ENCODE measurements around the gene TIGD1.

Gene TIGD1

DNA sequence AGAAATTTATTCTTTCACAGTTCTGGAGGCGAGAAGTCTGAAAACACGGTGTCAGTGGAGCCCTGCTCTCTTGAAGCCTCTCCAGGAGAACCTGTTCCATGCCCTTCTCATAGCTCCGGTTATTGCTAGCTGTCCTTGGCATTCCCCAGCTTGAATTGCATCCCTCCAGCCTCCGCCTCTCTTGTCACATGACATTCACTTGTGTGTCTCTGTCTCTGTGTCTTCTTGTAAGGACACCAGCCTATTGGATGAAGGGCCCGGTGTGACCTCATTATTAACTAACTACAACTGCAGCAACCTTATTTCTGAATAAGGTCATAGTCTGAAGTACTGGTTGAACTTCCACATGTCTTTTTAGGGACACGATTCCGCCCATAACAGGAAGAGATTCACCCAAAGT lies 34.7 kb downstream of the TIGD1 start:
- no peak for DNase-seq
- in situ Hi-C loops (cut with HindIII; ENCODE audit: low pct_ligation_motif_present, low pct_unique_long_range_greater_than_20kb, low sequenced_read_pairs): no loop called here

DNA sequence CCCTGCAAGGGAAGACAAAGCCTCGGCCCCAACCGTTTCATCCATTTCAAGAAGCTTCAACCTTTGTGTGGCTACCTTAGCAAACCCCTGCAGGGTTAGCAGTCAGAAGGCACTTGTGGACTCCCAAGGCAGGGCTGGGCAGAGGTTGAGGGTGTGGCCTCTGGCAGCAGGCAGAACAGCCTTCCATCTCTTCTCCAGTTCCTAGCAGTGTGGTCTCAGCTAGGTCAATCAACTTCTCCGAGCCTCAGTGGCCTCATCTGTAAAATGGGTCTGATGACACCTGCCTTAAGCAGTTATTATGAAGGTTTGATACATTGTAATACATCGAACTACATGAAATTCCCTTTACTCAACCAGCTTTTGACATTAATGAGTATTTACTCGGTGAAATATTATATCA lies 37.0 kb downstream of the TIGD1 start:
- in situ Hi-C loops (cut with HindIII; ENCODE audit: low pct_ligation_motif_present, low pct_unique_long_range_greater_than_20kb, low sequenced_read_pairs): no loop called here
- DNase-seq: no peak

DNA sequence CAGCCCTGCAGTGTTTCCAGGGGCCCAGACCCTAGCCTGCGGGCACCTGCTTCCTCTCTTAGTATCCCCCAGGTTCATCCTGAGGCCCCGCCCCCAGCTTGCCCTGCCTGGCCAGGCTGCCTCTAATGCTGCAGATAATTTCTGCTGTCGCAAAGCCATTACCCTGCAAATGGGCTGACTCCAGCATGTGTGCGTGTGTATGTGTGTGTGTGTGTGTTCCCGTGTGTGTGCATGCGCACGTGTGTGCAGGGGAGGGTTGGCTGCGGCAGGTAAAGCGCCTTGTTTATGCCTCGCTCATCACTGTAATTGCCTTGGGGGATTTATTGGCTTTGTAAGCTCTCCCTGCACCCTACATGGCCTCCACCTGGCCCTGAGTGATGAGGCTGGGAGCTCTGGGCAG lies 37.8 kb downstream of the TIGD1 start:
- in situ Hi-C loops (cut with HindIII; ENCODE audit: low pct_ligation_motif_present, low pct_unique_long_range_greater_than_20kb, low sequenced_read_pairs): no loop called here
- no peak for DNase-seq

DNA sequence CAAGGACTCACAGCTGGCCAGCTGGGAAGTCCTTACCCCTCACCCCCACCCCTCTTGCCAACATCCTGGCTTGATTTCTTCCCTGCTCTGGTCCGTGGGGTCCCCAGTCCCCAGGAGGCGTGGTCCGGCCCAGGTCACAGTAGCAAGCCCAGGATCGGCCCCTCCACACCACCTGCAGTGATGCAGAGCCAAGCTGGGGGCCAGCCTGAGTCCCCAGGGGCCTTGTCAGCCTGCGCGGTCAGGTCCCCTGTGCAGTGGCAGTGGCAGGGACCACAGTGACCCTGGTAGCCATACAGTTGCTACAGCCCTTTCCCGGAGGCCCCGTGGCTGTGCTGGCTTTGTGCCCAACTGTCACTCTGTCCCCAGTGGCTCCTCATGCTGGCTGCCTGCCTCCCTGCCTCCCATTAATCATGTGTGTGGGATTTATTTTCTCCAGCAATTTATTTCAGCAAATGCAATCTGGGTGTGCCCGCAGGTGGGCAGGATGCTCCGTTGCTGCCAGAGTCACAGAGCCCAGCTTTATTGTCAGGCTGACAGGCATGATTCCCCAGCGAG lies 38.9 kb downstream of the TIGD1 start:
- in situ Hi-C loops (cut with HindIII; ENCODE audit: low pct_ligation_motif_present, low pct_unique_long_range_greater_than_20kb, low sequenced_read_pairs): no loop called here
- no peak for DNase-seq

DNA sequence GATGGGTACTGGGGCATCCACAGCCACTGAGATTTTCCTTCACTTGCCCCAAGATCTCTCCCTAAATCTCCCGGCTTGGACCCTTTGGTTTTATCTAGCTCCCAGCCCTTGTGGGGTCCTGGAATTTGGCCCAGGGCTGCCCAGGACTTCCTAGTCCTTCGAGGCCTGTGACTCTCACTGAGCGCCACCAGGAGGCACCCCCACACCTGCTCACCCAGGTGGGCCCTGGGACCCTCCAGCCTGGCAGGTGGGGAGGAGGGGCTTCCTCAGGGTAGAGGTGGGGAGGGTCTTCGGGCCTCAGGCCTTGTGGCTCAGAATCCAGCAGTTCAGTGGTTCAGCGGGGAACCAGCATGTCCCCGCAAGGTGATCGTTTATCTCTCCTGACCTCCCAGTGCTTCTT lies 42.1 kb downstream of the TIGD1 start:
- DNase-seq: no peak
- in situ Hi-C loops (cut with HindIII; ENCODE audit: low pct_ligation_motif_present, low pct_unique_long_range_greater_than_20kb, low sequenced_read_pairs): no loop called here

DNA sequence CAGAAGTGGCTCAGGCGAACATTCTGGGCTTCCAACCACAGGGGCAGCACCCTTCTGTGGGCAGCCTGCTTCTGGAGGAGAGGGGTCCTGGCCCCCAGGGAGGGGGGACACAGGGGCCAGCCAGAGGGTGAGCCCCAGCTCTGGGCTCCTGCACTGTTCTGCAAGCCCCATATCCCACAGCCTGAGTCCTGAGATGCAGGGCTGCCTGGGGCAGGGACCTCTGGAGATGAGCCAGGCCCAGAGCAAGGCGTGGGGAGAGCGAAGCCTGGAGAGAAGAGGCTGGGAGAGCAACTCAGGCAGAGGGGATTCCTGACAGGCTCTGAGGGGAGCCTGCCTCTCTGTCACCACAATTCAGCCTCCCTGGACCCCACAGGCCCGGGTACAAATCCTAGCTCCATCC lies 43.6 kb downstream of the TIGD1 start:
- DNase-seq: no peak
- in situ Hi-C loops (cut with HindIII; ENCODE audit: low pct_ligation_motif_present, low pct_unique_long_range_greater_than_20kb, low sequenced_read_pairs): no loop called here

DNA sequence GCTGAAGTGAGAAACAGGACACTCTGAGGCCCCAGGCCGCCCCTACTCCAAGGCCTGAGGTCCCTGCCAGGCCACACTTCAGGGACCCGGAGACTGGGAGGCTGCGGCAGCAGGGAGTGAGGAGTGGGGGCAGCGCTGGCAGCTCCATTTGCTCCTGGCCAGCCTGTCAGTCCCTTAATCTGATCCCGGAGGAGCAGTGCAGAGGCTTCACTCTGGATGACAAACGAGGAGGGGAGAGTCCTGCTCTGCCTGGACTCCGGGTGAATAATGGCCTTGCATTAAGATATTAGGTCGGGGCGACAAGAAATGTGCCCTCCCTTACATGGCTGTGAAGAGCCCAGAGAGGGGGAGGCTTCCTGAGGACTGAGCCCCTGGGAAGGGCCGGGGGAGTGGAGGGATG lies 44.5 kb downstream of the TIGD1 start:
- in situ Hi-C loops (cut with HindIII; ENCODE audit: low pct_ligation_motif_present, low pct_unique_long_range_greater_than_20kb, low sequenced_read_pairs): no loop called here

DNA sequence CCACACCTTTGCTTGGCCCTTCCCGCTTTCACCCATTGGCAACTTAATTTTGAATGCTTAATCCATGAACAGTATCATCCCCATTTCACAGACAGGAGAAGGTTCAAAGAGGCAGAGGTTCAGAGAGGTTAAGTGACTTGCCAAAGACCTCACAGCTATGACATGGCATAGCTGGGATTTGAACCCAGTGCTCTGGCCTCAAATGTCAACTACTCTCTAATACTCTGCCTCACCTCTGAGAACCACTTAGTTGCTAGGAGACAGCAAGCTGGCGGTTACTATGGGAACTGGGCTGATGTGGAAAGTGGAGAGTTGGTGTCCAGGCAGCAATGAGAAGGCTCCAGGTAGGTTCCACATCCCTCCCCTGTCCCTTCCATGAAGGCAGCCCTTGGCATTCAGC lies 45.9 kb downstream of the TIGD1 start:
- DNase-seq: no peak
- in situ Hi-C loops (cut with HindIII; ENCODE audit: low pct_ligation_motif_present, low pct_unique_long_range_greater_than_20kb, low sequenced_read_pairs): no loop called here

More for the DNA sequence above, 44.5 kb downstream of the TIGD1 start:
- no peak for DNase-seq

DNA sequence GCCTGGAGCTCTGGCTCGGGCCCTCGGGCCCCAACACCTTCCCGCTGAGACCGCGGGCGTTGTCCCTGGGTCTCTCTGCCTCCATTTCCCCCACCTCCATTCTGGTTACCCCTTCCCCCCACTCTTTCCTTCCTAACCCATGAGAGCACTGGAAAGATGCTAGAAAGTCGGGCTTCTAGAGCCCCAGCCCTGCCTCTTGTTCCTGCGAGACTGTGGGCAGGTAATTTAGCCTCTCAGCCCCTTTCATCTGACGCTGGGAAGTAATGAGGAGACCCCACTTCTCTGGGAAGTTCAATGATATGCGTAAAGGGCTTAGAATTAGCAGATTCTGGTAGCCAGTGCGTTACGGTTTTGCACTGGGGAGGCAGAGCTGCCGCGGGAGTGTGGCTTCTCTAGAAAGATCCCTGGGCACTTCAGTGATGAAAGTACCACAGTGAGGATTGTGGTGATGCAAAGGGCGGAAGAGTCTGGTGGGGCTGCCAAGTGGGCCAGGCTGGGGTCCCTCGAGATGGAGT lies 46.5 kb downstream of the TIGD1 start:
- no peak for DNase-seq
- in situ Hi-C loops (cut with HindIII; ENCODE audit: low pct_ligation_motif_present, low pct_unique_long_range_greater_than_20kb, low sequenced_read_pairs): no loop called here

DNA sequence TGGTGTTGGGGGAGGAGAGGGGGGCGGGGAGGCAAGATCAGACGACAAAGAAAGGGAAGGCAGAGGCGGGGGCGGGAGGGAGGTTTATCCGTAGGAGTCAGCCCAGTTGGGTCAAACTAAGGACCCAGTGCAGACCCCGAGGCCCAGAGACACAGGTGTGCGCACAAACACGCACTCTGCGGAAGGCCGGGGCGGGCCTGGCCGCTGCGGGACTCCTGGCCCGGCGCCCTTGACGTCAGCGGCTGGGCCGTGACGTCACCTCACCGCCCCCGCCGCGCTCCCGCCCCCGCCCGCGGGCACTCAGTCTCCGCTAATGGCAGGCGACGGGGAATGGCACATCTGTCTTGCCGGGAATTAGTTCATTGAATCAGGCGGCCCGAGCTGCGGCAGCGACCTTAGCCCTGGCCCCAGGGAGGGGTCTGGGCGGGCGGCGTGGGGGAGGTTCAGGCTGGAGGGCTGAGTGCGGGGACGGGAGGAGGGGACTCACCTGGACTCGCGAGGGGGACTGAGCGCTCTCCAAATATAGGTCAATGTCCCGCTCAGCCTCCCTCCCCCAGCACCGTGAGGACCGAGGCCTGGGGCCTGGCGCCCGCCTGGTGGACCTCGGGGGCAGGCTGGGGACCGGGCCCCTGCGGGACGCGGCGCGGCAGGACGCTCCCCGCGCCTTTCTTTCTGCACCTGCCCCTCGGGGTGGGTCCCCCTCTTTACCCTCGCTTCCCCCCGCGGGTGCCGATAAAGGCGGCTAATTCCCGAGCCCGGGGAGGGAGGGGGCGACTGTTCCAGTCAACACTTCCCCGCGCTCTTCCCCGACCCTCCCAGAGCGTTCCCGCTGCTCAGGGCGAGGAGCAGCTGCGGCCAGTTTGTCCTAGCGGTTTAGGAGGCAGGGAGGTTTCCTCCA lies 47.2 kb downstream of the TIGD1 start:
- in situ Hi-C loops (cut with HindIII; ENCODE audit: low pct_ligation_motif_present, low pct_unique_long_range_greater_than_20kb, low sequenced_read_pairs): no loop called here
- no peak for DNase-seq

DNA sequence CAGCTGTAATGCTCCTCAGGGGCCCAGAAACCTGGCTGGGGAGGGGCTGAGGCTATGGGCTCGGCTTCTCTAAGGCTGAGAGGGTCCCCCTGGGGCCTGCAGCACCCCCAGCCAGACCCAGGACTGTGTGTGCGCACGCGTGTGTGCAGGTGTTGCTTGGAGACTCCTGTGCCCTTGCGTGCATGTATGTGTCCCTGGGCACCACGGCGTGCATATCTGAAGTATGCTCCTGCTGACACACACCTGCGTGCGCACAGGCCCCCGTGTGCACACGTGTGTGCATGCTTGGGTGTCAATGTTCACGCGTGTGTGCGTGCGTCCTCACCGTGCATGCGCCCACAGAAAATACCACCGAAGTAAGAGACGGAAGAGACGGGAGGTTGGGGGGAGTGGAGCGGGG lies 47.8 kb downstream of the TIGD1 start:
- in situ Hi-C loops (cut with HindIII; ENCODE audit: low pct_ligation_motif_present, low pct_unique_long_range_greater_than_20kb, low sequenced_read_pairs): no loop called here
- no peak for DNase-seq

DNA sequence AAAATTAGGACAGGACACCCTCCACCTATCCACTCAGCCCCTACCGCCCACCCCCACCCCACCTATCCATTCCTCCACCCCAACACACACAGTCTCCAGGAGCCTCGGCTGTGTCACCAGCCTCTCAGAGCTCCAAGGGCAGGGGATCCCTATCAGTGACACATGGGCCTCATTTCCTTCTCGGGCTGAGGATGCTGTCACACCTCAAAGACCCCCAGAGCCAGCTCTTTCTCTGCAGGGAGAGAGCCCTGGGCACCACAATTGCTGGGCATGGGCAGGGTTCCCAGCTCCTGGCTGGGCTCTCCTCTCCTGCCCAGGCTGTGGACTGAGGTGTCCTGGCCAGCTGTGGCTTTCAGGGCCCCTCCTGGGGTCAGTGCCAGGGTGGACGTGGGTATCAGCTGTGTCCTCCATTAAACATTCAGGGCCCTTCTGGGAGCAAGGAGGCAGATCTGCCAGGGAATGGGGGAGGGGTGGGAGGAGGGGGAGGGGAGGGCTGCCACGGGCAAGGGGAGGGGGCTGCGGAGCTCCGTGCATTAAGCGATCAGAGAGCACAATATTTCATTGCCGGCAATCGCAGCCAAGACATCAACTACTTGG lies 48.5 kb downstream of the TIGD1 start:
- DNase-seq: no peak
- in situ Hi-C loops (cut with HindIII; ENCODE audit: low pct_ligation_motif_present, low pct_unique_long_range_greater_than_20kb, low sequenced_read_pairs): no loop called here

DNA sequence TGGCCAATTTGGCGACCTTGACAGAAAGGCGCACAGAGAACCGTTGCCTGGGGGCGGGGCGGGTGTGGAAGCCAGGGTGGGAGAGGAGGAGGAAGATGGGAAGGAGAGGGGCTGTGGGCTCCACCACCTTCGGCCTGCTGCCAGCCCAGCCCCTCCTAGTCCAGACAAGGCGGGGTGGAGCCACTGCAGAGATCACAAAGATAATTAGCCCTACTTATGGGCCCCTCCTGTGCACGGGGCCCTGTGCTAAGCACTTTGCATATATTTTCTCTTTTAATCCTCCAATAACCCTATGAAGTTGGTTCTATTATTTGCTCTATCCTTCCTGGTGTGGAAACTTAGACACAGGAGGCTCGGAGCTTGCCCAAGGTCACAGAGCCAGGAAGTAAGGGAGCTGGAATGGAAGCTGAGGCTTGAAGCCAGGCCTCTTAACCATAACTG lies 49.0 kb downstream of the TIGD1 start:
- in situ Hi-C loops (cut with HindIII; ENCODE audit: low pct_ligation_motif_present, low pct_unique_long_range_greater_than_20kb, low sequenced_read_pairs): no loop called here
- DNase-seq: no peak

DNA sequence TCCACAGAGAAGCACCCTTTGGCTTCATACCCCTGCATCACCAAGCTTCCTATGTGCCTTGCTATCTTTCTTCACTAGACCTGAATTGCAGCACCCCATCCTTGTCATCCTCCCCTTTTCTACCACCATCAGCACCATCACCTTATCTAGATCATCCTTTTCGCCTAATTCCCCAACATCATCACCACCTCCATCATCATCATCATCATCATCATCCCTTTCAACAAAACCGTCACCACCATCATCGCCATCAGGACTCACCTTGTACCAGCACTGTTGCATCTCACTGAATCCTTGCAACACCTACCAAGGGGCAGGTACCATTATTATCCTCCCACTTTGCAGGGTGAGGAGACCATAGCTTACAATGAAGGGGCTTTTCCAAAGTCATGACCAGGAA lies 51.9 kb downstream of the TIGD1 start:
- no peak for DNase-seq
- in situ Hi-C loops (cut with HindIII; ENCODE audit: low pct_ligation_motif_present, low pct_unique_long_range_greater_than_20kb, low sequenced_read_pairs): no loop called here
